GM10248 (cell line): Measurements from ENCODE around the gene PRSS38.

Experiments
- CTCF ChIA-PET: fragments of 300-600 bp; sonication (Branson Sonifier 250); formaldehyde crosslinking; extraction: SDS; loops from one replicate; lab custom pipeline; 2021; ENCODE audit warnings: antibody characterized with exemption; lab: Yijun Ruan, JAX
- POLR2A ChIA-PET: fragments of 350-650 bp; sonication (Branson Sonifier 250); formaldehyde crosslinking; extraction: SDS; loops from one replicate; lab custom pipeline; 2020; ENCODE audit warnings: antibody characterized with exemption; lab: Yijun Ruan, JAX
- DNase-seq: peaks from one replicate; pipeline ENCODE4 v3.0.0; 2012; ENCODE audit errors: extremely low spot score
- CTCF ChIP-seq: IDR thresholded peaks from 2 replicates; pipeline ENCODE4 v1.5.1; 2012; ENCODE audit warnings: mild to moderate bottlenecking, low read depth; ENCODE audit errors: extremely low read depth, missing control alignments, control extremely low read depth

PRSS38 gene

GRCh38 chr1:227809026-227809425, 6.4 kb upstream of the PRSS38 start:
- POLR2A ChIA-PET: no interaction called here
- DNase-seq: no peak
- TF ChIP-seq CTCF: no peak
- CTCF ChIA-PET: interaction anchor here (1.6 kb wide), 1 partner anchor 190 kb away, joined by 4 read pairs; no protein-coding TSS in a partner anchor

- ChIA-PET POLR2A (no interaction called here), CTCF (no interaction called here)
- no peak for TF ChIP-seq CTCF
- no peak for DNase-seq
Measured at GRCh38 chr1:227813962-227814361, 1.5 kb upstream of the PRSS38 start.

- no peak for DNase-seq
- CTCF ChIA-PET: interaction anchor here (1.5 kb wide), 1 partner anchor 9 kb away, joined by 4 read pairs; no protein-coding TSS in a partner anchor
- POLR2A ChIA-PET: no interaction called here
- no peak for TF ChIP-seq CTCF
Measured at GRCh38 chr1:227816750-227817446, 1.4 kb downstream of the PRSS38 start.

- no peak for TF ChIP-seq CTCF
- no peak for DNase-seq
- ChIA-PET CTCF (no interaction called here), POLR2A (no interaction called here)
Measured at GRCh38 chr1:227823537-227823936, 8.1 kb downstream of the PRSS38 start.

GRCh38 chr1:227824204-227824603, 8.7 kb downstream of the PRSS38 start:
- TF ChIP-seq CTCF: no peak
- CTCF ChIA-PET: no interaction called here
- POLR2A ChIA-PET: no interaction called here
- no peak for DNase-seq

GRCh38 chr1:227828786-227829185, 13.3 kb downstream of the PRSS38 start:
- DNase-seq: no peak
- no peak for TF ChIP-seq CTCF
- ChIA-PET CTCF (no interaction called here), POLR2A (no interaction called here)
